Measurements from ENCODE around the gene TULP3. TPM values are rescaled to one million over a fixed set of nuclear protein-coding genes. Genes with fewer than 3 reads are reported as not detected.

The TULP3 gene
- total RNA-seq, 1 experiment from 2014 or later: 11.7 TPM

DNA sequence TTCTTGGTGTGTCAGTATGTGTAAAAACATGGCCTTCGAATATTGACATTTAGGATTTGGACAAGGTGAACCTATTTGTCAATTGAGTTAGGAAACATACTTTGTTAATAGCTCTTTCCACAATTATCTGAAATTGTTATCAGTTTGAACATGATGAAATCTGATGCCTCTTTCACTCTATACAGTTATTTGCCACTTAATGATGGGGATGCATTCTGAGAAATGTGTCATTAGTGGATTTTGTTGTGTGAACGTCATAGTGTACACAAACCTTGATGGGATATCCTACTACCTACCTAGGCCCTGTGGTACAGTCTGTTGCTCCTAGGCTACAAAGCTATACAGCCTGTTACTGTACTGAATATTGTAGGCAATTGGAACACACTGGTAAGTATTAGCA is 4.8 kb downstream of the TULP3 start:
- Histone ChIP-seq H3K27me3 (ENCODE audit: low read length) (no peaks in the 10 kb centered on the region), H3K4me2 (ENCODE audit: low read depth, low read length, poor library complexity, severe bottlenecking) (no peak overlapping the region), H3K79me2 (ENCODE audit: low read length) (peaks cover 34% of the 10 kb centered on the region), H3K9ac (ENCODE audit: low read length) (no peak overlapping the region), H4K20me1 (ENCODE audit: insufficient read depth, low read depth, low read length) (no peaks in the 10 kb centered on the region; the same call in 1 of the 2 replicates), H2AFZ (ENCODE audit: low read length) (no peak overlapping the region), H3K4me3 (ENCODE audit: low read length) (no peak overlapping the region), H3K9me2 (replicated peaks; ENCODE audit: insufficient read depth, low read length) (no peaks in the 10 kb centered on the region), H3K27ac (ENCODE audit: low read length) (no peak overlapping the region), H3K4me1 (ENCODE audit: low read length) (peaks cover 10% of the 10 kb centered on the region), H3K9me3 (ENCODE audit: low read length) (no peaks in the 10 kb centered on the region), H3K36me3 (ENCODE audit: insufficient read depth, low read length) (no peaks in the 10 kb centered on the region)
- DNase-seq: no peak

DNA sequence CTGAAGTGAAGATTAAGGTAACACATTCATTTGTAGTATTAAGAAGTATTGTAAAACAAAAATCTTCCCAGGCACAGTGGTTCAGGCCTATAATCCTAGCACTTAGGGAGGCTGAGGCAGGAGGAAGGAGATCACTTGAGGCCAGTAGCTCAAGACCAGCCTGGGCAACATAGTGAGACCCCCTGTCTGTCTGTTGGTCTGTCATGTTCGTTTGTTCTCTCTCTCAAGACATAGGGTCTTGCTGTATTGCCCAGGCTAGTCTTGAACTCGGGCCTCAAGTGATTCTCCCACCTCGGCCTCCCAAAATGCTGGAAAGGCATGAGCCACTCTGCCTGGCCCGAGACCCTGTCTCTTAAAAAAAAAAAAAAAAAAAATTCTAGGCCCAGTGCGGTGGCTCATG is 6.7 kb downstream of the TULP3 start:
- H3K79me2 ChIP-seq (ENCODE audit: low read length): peaks cover 25% of the 10 kb centered on the region
- no peaks in the 10 kb centered on the region; the same call in 1 of the 2 replicates for H4K20me1 ChIP-seq (ENCODE audit: insufficient read depth, low read depth, low read length)

DNA sequence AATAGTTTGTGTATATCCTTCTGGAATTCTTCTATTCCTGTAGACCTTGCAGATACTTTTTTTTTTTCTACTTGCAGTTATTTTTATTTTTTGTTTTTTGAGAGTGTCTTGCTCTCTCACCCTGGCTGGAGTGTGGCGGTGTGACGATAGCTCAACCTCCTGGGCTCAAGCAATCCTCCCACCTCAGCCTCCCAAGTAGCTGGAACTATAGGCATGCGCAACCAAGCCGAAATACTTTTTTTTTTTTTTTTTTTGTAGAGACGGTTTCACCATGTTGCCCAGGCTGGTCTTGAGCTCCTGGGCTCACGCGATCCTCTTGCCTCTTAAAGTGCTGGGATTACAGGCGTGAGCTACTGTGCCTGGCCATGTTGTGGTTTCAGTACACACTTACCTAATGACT is 10.0 kb downstream of the TULP3 start:
- Histone ChIP-seq H3K4me3 (ENCODE audit: low read length) (no peak overlapping the region), H3K4me2 (ENCODE audit: low read depth, low read length, poor library complexity, severe bottlenecking) (no peak overlapping the region), H3K9me2 (replicated peaks; ENCODE audit: insufficient read depth, low read length) (no peaks in the 10 kb centered on the region), H4K20me1 (ENCODE audit: insufficient read depth, low read depth, low read length) (no peaks in the 10 kb centered on the region; the same call in 1 of the 2 replicates), H3K27me3 (ENCODE audit: low read length) (no peaks in the 10 kb centered on the region), H3K4me1 (ENCODE audit: low read length) (peaks cover 13% of the 10 kb centered on the region), H3K36me3 (ENCODE audit: insufficient read depth, low read length) (no peaks in the 10 kb centered on the region), H3K9ac (ENCODE audit: low read length) (no peak overlapping the region), H3K9me3 (ENCODE audit: low read length) (no peaks in the 10 kb centered on the region), H3K79me2 (ENCODE audit: low read length) (peaks cover 29% of the 10 kb centered on the region), H2AFZ (ENCODE audit: low read length) (no peak overlapping the region), H3K27ac (ENCODE audit: low read length) (no peak overlapping the region)
- no peak for DNase-seq

More for the DNA sequence above, 6.7 kb downstream of the TULP3 start:
- Histone ChIP-seq H3K36me3 (ENCODE audit: insufficient read depth, low read length) (no peaks in the 10 kb centered on the region), H3K27ac (ENCODE audit: low read length) (no peak overlapping the region), H3K4me2 (ENCODE audit: low read depth, low read length, poor library complexity, severe bottlenecking) (no peak overlapping the region), H3K9me3 (ENCODE audit: low read length) (no peaks in the 10 kb centered on the region), H3K27me3 (ENCODE audit: low read length) (no peaks in the 10 kb centered on the region), H3K4me1 (ENCODE audit: low read length) (no peaks in the 10 kb centered on the region), H3K9me2 (replicated peaks; ENCODE audit: insufficient read depth, low read length) (no peaks in the 10 kb centered on the region), H2AFZ (ENCODE audit: low read length) (no peak overlapping the region), H3K4me3 (ENCODE audit: low read length) (no peak overlapping the region), H3K9ac (ENCODE audit: low read length) (no peak overlapping the region)
- DNase-seq: no peak

DNA sequence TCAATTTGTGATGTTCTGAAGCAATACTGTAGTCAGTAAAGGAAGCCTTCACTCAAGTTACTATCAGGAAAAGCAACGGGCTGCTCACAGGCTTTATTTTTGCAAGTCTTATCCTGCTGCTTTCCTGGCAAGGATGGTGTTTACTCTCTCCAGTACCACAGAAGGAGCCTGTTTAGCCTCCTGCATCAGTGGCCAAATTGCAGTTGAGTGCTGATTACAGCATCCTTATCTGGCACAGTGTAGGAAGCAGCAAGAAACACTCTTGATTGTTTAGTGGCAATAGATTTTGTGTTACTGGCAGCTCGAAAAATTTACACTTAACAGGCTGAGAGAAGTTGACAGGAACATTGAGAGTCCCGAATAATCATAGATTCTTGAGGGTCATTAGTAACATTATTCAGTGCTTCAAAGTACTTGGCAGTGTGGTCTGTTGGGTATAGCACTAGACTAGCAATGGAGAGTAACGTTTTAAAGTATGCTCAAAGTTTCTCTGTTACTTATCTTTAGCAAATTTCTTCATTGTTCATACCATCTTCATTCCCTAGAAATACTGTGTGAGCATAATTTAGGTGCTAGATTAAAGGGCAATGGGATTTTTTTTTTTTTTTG is 11.7 kb downstream of the TULP3 start:
- no peaks in the 10 kb centered on the region for H3K27me3 ChIP-seq (ENCODE audit: low read length)
- no peak overlapping the region for H2AFZ ChIP-seq (ENCODE audit: low read length)
- H3K4me3 ChIP-seq (ENCODE audit: low read length): no peak overlapping the region
- no peak overlapping the region for H3K4me2 ChIP-seq (ENCODE audit: low read depth, low read length, poor library complexity, severe bottlenecking)
- no peak overlapping the region for H3K27ac ChIP-seq (ENCODE audit: low read length)
- H3K9me3 ChIP-seq (ENCODE audit: low read length): no peaks in the 10 kb centered on the region
- H3K9ac ChIP-seq (ENCODE audit: low read length): no peak overlapping the region
- peaks cover 13% of the 10 kb centered on the region for H3K4me1 ChIP-seq (ENCODE audit: low read length)
- peaks cover 28% of the 10 kb centered on the region for H3K79me2 ChIP-seq (ENCODE audit: low read length)
- no peaks in the 10 kb centered on the region for H3K9me2 ChIP-seq (replicated peaks; ENCODE audit: insufficient read depth, low read length)
- no peak for DNase-seq
- H3K36me3 ChIP-seq (ENCODE audit: insufficient read depth, low read length): no peaks in the 10 kb centered on the region
- H4K20me1 ChIP-seq (ENCODE audit: insufficient read depth, low read depth, low read length): no peaks in the 10 kb centered on the region; the same call in 1 of the 2 replicates

DNA sequence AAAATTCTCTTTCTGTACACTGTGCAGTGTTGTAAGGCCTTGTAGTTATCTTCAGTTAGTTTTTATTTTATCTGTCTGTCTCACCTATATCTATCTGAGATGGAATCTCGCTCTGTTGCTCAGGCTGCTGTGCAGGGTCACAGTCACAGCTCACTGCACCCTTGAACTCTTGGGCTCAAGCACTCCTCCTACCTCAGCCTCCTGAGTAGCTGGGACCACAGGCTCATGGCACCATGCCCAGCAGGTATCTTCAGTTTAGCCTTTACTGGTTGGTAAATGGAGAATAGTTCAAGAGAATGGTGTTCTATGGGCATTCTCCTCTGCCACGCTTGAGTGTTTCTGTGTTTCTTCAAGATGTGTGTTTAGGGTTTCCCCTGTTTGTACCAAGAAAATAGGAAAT is 13.6 kb downstream of the TULP3 start:
- Histone ChIP-seq H3K4me2 (ENCODE audit: low read depth, low read length, poor library complexity, severe bottlenecking) (peak overlapping the region; percentile 16), H3K9me2 (replicated peaks; ENCODE audit: insufficient read depth, low read length) (no peaks in the 10 kb centered on the region), H3K27me3 (ENCODE audit: low read length) (no peaks in the 10 kb centered on the region), H2AFZ (ENCODE audit: low read length) (no peak overlapping the region), H3K27ac (ENCODE audit: low read length) (no peak overlapping the region), H3K4me1 (ENCODE audit: low read length) (peaks cover 21% of the 10 kb centered on the region), H4K20me1 (ENCODE audit: insufficient read depth, low read depth, low read length) (no peaks in the 10 kb centered on the region), H3K9me3 (ENCODE audit: low read length) (no peaks in the 10 kb centered on the region), H3K79me2 (ENCODE audit: low read length) (peaks cover 33% of the 10 kb centered on the region), H3K9ac (ENCODE audit: low read length) (no peak overlapping the region), H3K4me3 (ENCODE audit: low read length) (no peak overlapping the region), H3K36me3 (ENCODE audit: insufficient read depth, low read length) (no peaks in the 10 kb centered on the region)
- no peak for DNase-seq

DNA sequence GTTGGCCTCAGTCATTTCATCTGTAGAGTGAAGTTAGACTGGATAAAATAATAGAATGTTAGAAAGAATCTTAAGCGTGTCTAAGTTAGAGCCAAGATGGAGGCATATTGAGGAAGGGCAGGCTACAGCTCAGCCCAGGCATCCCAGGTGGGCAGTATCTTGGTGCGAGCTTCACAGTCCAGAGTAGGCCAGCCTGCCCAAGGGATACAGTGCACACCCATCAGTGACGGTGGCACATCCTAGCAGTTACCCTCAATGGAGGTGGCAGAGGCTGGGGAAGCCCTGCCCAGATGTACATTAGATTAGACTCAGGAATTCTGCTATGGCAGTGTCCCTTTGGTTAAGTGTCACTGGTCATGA is 21.5 kb downstream of the TULP3 start:
- H3K36me3 ChIP-seq (ENCODE audit: insufficient read depth, low read length): no peaks in the 10 kb centered on the region
- no peak overlapping the region for H3K4me3 ChIP-seq (ENCODE audit: low read length)
- H4K20me1 ChIP-seq (ENCODE audit: insufficient read depth, low read depth, low read length): no peaks in the 10 kb centered on the region
- H3K27ac ChIP-seq (ENCODE audit: low read length): no peak overlapping the region
- H3K9me2 ChIP-seq (replicated peaks; ENCODE audit: insufficient read depth, low read length): no peaks in the 10 kb centered on the region
- no peaks in the 10 kb centered on the region for H3K9me3 ChIP-seq (ENCODE audit: low read length)
- no peaks in the 10 kb centered on the region for H3K27me3 ChIP-seq (ENCODE audit: low read length)
- peaks cover 8% of the 10 kb centered on the region for H3K4me1 ChIP-seq (ENCODE audit: low read length)
- H3K4me2 ChIP-seq (ENCODE audit: low read depth, low read length, poor library complexity, severe bottlenecking): no peak overlapping the region
- peaks cover 11% of the 10 kb centered on the region; the same call in 1 of the 2 replicates for H3K79me2 ChIP-seq (ENCODE audit: low read length)
- no peak overlapping the region for H2AFZ ChIP-seq (ENCODE audit: low read length)
- DNase-seq: no peak
- H3K9ac ChIP-seq (ENCODE audit: low read length): no peak overlapping the region

DNA sequence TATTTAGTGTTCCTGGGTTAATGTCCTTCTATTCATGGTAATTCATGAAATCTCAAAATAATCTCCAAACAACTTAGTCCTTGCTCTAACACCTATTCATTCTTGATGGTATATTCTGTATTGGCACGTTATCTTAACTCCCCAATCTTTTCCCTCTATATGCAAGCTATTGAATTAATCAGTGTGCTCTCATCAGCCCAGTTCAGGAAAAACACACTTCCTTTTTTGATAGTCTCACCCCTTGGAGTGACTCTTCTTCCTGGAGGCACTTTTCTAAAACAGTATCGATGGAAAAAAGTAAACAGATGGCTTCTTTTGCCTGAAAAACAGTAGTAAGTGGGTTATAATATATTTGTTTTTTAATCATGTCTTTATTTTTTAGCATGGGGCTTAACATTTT is 28.6 kb downstream of the TULP3 start:
- Histone ChIP-seq H3K4me1 (ENCODE audit: low read length) (no peaks in the 10 kb centered on the region), H3K27me3 (ENCODE audit: low read length) (no peaks in the 10 kb centered on the region), H2AFZ (ENCODE audit: low read length) (no peak overlapping the region), H3K4me2 (ENCODE audit: low read depth, low read length, poor library complexity, severe bottlenecking) (no peak overlapping the region), H3K9me3 (ENCODE audit: low read length) (no peaks in the 10 kb centered on the region), H3K9me2 (replicated peaks; ENCODE audit: insufficient read depth, low read length) (no peaks in the 10 kb centered on the region), H3K9ac (ENCODE audit: low read length) (no peak overlapping the region), H3K4me3 (ENCODE audit: low read length) (no peak overlapping the region), H3K27ac (ENCODE audit: low read length) (no peak overlapping the region), H4K20me1 (ENCODE audit: insufficient read depth, low read depth, low read length) (no peaks in the 10 kb centered on the region), H3K79me2 (ENCODE audit: low read length) (no peaks in the 10 kb centered on the region; the same call in 1 of the 2 replicates), H3K36me3 (ENCODE audit: insufficient read depth, low read length) (peaks cover 4% of the 10 kb centered on the region; the same call in 1 of the 2 replicates)
- no peak for DNase-seq

DNA sequence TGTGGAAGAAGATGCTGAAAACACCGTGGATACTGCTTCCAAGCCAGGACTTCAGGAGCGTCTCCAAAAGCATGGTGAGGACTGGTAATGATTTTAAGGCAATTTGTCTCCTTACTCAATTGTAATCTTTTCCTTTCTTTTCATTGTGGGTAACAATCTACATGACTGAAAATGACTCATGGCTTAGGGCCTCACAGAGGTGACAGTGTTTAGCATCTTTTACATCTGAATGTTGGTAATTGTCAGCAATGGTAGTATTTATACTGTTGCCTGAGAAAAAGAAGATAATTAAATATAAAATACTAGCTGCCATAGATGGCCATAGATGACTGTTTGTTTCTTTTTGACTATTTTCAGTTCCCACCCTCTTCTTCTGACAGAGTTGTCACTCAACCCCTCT is 31.6 kb downstream of the TULP3 start:
- no peaks in the 10 kb centered on the region for H3K9me2 ChIP-seq (replicated peaks; ENCODE audit: insufficient read depth, low read length)
- H3K4me3 ChIP-seq (ENCODE audit: low read length): no peak overlapping the region
- no peak overlapping the region for H3K27ac ChIP-seq (ENCODE audit: low read length)

More for the DNA sequence above, 31.6 kb downstream of the TULP3 start:
- Histone ChIP-seq H3K27me3 (ENCODE audit: low read length) (no peaks in the 10 kb centered on the region), H3K9me3 (ENCODE audit: low read length) (no peaks in the 10 kb centered on the region), H4K20me1 (ENCODE audit: insufficient read depth, low read depth, low read length) (no peaks in the 10 kb centered on the region), H2AFZ (ENCODE audit: low read length) (no peak overlapping the region), H3K9ac (ENCODE audit: low read length) (no peak overlapping the region), H3K79me2 (ENCODE audit: low read length) (no peaks in the 10 kb centered on the region; the same call in 1 of the 2 replicates), H3K4me2 (ENCODE audit: low read depth, low read length, poor library complexity, severe bottlenecking) (no peak overlapping the region), H3K36me3 (ENCODE audit: insufficient read depth, low read length) (peaks cover 4% of the 10 kb centered on the region; the same call in 1 of the 2 replicates), H3K4me1 (ENCODE audit: low read length) (no peaks in the 10 kb centered on the region)
- DNase-seq: no peak
